HepG2 (cell line): ENCODE data around the gene ZNF829. TPM values are rescaled to one million over a fixed set of nuclear protein-coding genes. Genes with fewer than 3 reads are reported as not detected.

Source experiments
- ATAC-seq: fragments of 200-7000 bp; cut with Tn5 transposase; 3 replicates; pipeline ENCODE4 v1.9.1; 2020; ENCODE audit warnings: mild to moderate bottlenecking, moderate library complexity
- BruUV-seq: library from RNA; stranded (reverse); fragments of 400-500 nt; replicated peaks from 2 replicates; lab custom pipeline; 2021; lab: Mats Ljungman, UMichigan
- CTCF ChIA-PET: fragments of 300-600 bp; formaldehyde crosslinking; extraction: SDS; loops from one replicate; lab custom pipeline; 2021; ENCODE audit warnings: low total read pairs, inconsistent platforms, low intra/inter-chr PET ratio; lab: Yijun Ruan, JAX
- POLR2A ChIA-PET: fragments of 350-600 bp; sonication (Branson Sonifier 250); formaldehyde crosslinking; loops from one replicate; lab custom pipeline; 2020; ENCODE audit warnings: antibody characterized with exemption, inconsistent platforms; lab: Yijun Ruan, JAX
- DNase-seq: peaks from one replicate; pipeline ENCODE4 v3.0.0-alpha.2; 2015; ENCODE audit warnings: low spot score
- FAIRE-seq: peaks from 3 replicates; lab custom pipeline; 2011; peaks lifted over from hg19 to GRCh38; lab: Jason Lieb, UNC
- H2AFZ ChIP-seq: one replicate; pipeline ENCODE4 v1.6.1; 2011; ENCODE audit warnings: low read length, inconsistent platforms
- H3K27ac ChIP-seq: fragments of 300-600 bp; 3 replicates; pipeline ENCODE4 v1.8.0; 2011; ENCODE audit warnings: mixed run types, mild to moderate bottlenecking, mixed read lengths, low read length, inconsistent platforms; ENCODE audit not compliant: insufficient read depth; ENCODE audit errors: extremely low read length
- H3K27me3 ChIP-seq, 2 experiments: fragments of 200-600 bp in 1 of 2; 2 replicates in 1 of 2; 3 replicates in 1 of 2; pipeline versions ENCODE4 v1.6.0 to v1.8.0; 2011; ENCODE audit warnings: low read length in 2 of 2, mild to moderate bottlenecking in 2 of 2, moderate library complexity in 2 of 2, inconsistent platforms in 1 of 2; ENCODE audit not compliant: insufficient read depth in 2 of 2, control insufficient read depth in 1 of 2
- H3K36me3 ChIP-seq, 2 experiments: fragments of 200-600 bp in 1 of 2; replicated peaks in 1 of 2; 2 replicates in 1 of 2; 3 replicates in 1 of 2; pipeline versions ENCODE4 v1.5.1 to v1.8.0; 2011; ENCODE audit warnings: low read length in 2 of 2, inconsistent platforms in 1 of 2; ENCODE audit not compliant: insufficient read depth in 2 of 2, control insufficient read depth in 1 of 2
- H3K4me1 ChIP-seq: 2 replicates; pipeline ENCODE4 v1.5.1; 2012; ENCODE audit warnings: low read length, inconsistent platforms; ENCODE audit not compliant: insufficient read depth
- H3K4me2 ChIP-seq: 2 replicates; pipeline ENCODE4 v1.6.0; 2011; ENCODE audit warnings: low read depth, low read length, inconsistent platforms
- H3K4me3 ChIP-seq, 3 experiments: fragments of 200-600 bp in 1 of 3; sonication (generic), shearing (Covaris generic) in 1 of 3; replicated peaks in 1 of 3; 2 replicates each; pipeline ENCODE4 v1.5.1; 2011 to 2016; ENCODE audit warnings: low read length in 3 of 3, inconsistent platforms in 2 of 3, low read depth in 2 of 3, mild to moderate bottlenecking in 2 of 3, control low read depth in 1 of 3, mixed read lengths in 1 of 3; ENCODE audit not compliant: insufficient read depth in 1 of 3
- H3K79me2 ChIP-seq: one replicate; pipeline ENCODE4 v1.6.1; 2011; ENCODE audit warnings: low read length, inconsistent platforms; ENCODE audit not compliant: insufficient read depth
- H3K9ac ChIP-seq: 2 replicates; pipeline ENCODE4 v1.6.0; 2011; ENCODE audit warnings: mild to moderate bottlenecking, low read depth, low read length, inconsistent platforms; ENCODE audit not compliant: insufficient read depth
- H3K9me3 ChIP-seq: 2 replicates; pipeline ENCODE4 v1.5.1; 2012; ENCODE audit warnings: mild to moderate bottlenecking, low read length
- H4K20me1 ChIP-seq: 2 replicates; pipeline ENCODE4 v1.6.0; 2011; ENCODE audit warnings: inconsistent platforms, mild to moderate bottlenecking, low read length, moderate library complexity; ENCODE audit not compliant: insufficient read depth
- EHMT2 ChIP-seq: fragments of 200-600 bp; sonication (generic); IDR thresholded peaks from 2 replicates; pipeline ENCODE4 v1.7.0; 2017; ENCODE audit warnings: antibody characterized with exemption, low read depth, low read length, borderline replicate concordance
- HNF1A ChIP-seq, 2 experiments: sonication (generic) in 1 of 2; formaldehyde crosslinking in 1 of 2; IDR thresholded peaks; 2 replicates each; pipeline versions ENCODE4 v1.4.0 to v1.6.1; 2016 to 2020; ENCODE audit warnings: borderline replicate concordance in 1 of 2, low read depth in 1 of 2, mild to moderate bottlenecking in 1 of 2, missing genetic modification reagents in 1 of 2
- HOXD1 ChIP-seq: sonication (generic); formaldehyde crosslinking; IDR thresholded peaks from 2 replicates; pipeline ENCODE4 v1.5.0; 2020; ENCODE audit warnings: missing genetic modification reagents
- NFKB2 ChIP-seq: sonication (generic); formaldehyde crosslinking; IDR thresholded peaks from 2 replicates; pipeline ENCODE4 v1.4.0; 2020; ENCODE audit warnings: missing genetic modification reagents, borderline replicate concordance
- ZBTB26 ChIP-seq: IDR thresholded peaks from 2 replicates; pipeline ENCODE4 v1.6.1; 2016; ENCODE audit warnings: missing compliant biosample characterization, missing genetic modification reagents, borderline replicate concordance
- ZBTB8A ChIP-seq: sonication (generic); formaldehyde crosslinking; IDR thresholded peaks from 2 replicates; pipeline ENCODE4 v1.4.0; 2020; ENCODE audit warnings: mild to moderate bottlenecking, low read depth, missing genetic modification reagents, borderline replicate concordance
- ZNF274 ChIP-seq: sonication (generic); formaldehyde crosslinking; IDR thresholded peaks from 2 replicates; pipeline ENCODE4 v1.5.1; 2020; ENCODE audit warnings: mild to moderate bottlenecking, missing genetic modification reagents
- ZNF460 ChIP-seq: sonication (generic); formaldehyde crosslinking; IDR thresholded peaks from 2 replicates; pipeline ENCODE4 v1.5.1; 2020; ENCODE audit warnings: missing genetic modification reagents, mild to moderate bottlenecking, borderline replicate concordance
- ZNF772 ChIP-seq: sonication (generic); formaldehyde crosslinking; IDR thresholded peaks from 2 replicates; pipeline ENCODE4 v1.5.0; 2020; ENCODE audit warnings: mild to moderate bottlenecking, missing genetic modification reagents
- WGBS: methylation state at CpG from one replicate; pipeline ENCODE4 v1.1.6; 2017; ENCODE audit warnings: low lambda C conversion rate; 5-methylcytosine and 5-hydroxymethylcytosine counted together
- in situ Hi-C: cut with HindIII; loops from 2 replicates; pipeline ENCODE4 v1.10.0; 2017; ENCODE audit warnings: low pct_unique_long_range_greater_than_20kb; ENCODE audit not compliant: extremely low pct_ligation_motif_present
- intact Hi-C: fragments of 100-400 bp; cut with micrococcal nuclease; formaldehyde crosslinking; loops from one replicate; pipeline ENCODE4 v1.10.0; 2022; ENCODE audit not compliant: unreplicated experiment
- polyA plus RNA-seq, 8 experiments: library from polyadenylated mRNA; depleted of rRNA in 3 of 8; stranded (reverse) in 7 of 8; unstranded in 1 of 8; fragments of >200 nt; fragmentation: Illumina TruSeq in 4 of 8; extraction: Trizol in 4 of 8; gene quantifications; 2 replicates each; pipeline versions ENCODE4 v1.2.1 to v1.2.3, GENCODE V29; 2011 to 2016; ENCODE audit warnings: low read depth in 4 of 8, missing spikeins in 1 of 8, mixed read lengths in 1 of 8; ENCODE audit not compliant: insufficient read depth in 1 of 8
- total RNA-seq, 5 experiments: library from RNA; depleted of rRNA; stranded (reverse); fragments of >200 nt; fragmentation: Illumina TruSeq; extraction: Trizol; gene quantifications; 2 replicates each; pipeline ENCODE4 v1.2.3, GENCODE V29; 2016; ENCODE audit warnings: low read depth in 1 of 5

The ZNF829 gene
- total and polyA plus RNA-seq, 2 of the 13 experiments (the other 11 are each of a cell fraction or from before 2014, with no cell fraction given): 0.15 to 0.86 TPM

GRCh38 chr19:36876993-36877938 is 38.8 kb downstream of the ZNF829 start:
- BruUV-seq: no TSS peak
- ATAC-seq (no peak), DNase-seq (no peak), FAIRE-seq (no peak)
- H3K27me3 ChIP-seq: no peaks in the 10 kb centered on the region
- H3K4me3 ChIP-seq: no peak overlapping the region
- no peak overlapping the region for H2AFZ ChIP-seq
- no peak overlapping the region for H3K4me2 ChIP-seq
- no peak overlapping the region for H3K27ac ChIP-seq
- intact Hi-C loops: no loop called here
- TF ChIP-seq ZNF274 (CRISPR knock-in tag): peak; percentile 93
- TF ChIP-seq ZBTB8A (CRISPR knock-in tag): no peak
- H3K79me2 ChIP-seq: no peaks in the 10 kb centered on the region
- peaks cover 3 to 9% of the 10 kb centered on the region in 2 experiments; a peak in 3 of 5 replicates for H3K36me3 ChIP-seq
- POLR2A ChIA-PET: no interaction called here
- peaks cover 93% of the 10 kb centered on the region for H3K9me3 ChIP-seq
- no peaks in the 10 kb centered on the region for H3K4me1 ChIP-seq
- WGBS: 94% methylated on average over 10 of the region's 10 CpGs
- no peak overlapping the region for H3K9ac ChIP-seq
- CTCF ChIA-PET: no interaction called here
- no peaks in the 10 kb centered on the region for H4K20me1 ChIP-seq
- in situ Hi-C loops: no loop called here

DNA sequence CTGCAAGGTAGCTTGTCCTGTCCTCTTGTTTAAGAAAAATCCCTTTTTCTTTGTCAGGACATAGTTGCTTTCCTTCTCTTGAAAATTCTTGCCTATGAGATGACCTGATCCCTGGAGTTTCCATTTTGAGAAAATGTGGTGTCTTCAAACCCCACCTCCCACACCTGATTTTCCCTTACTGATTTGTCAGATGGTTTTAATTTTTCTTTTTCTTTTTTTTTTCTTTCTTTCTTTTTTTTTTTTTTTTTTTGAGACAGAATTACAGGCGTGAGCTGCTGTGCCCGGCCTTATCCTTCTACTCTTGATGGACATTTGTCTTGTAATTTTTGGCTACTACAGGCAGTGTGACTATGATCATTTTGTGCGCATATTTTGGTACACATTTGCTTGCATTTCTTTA is 64.2 kb downstream of the ZNF829 start:
- intact Hi-C loops: loop anchor here (5.0 kb wide), 1 partner anchor 80 kb away; the partner anchor contains the start of gene ZNF850
- no peak for ATAC-seq
- Histone ChIP-seq H3K36me3 (no peaks in the 10 kb centered on the region; a peak in 1 of 5 replicates), H3K27ac (no peak overlapping the region), H3K27me3 (peaks cover 0 to 4% of the 10 kb centered on the region in 2 experiments; a peak in 1 of 5 replicates), H3K4me1 (peaks cover 12% of the 10 kb centered on the region), H3K9ac (peak overlapping the region; percentile 89; the same call in 1 of the 2 replicates), H3K79me2 (peaks cover 6% of the 10 kb centered on the region), H3K4me3 (peak overlapping the region; percentile 88 to 98 (median 96)), H2AFZ (no peak overlapping the region), H3K9me3 (peaks cover 25% of the 10 kb centered on the region; the same call in 1 of the 2 replicates), H4K20me1 (no peaks in the 10 kb centered on the region), H3K4me2 (peak overlapping the region; percentile 89)
- CTCF ChIA-PET: no interaction called here
- DNase-seq: no peak
- BruUV-seq: no TSS peak
- POLR2A ChIA-PET: interaction anchor here (2.2 to 4.8 kb wide), 2 partner anchors 13 to 278 kb away, joined by 14 to 169 read pairs; partner anchors contain the start of genes ZNF529 and ZNF790
- in situ Hi-C loops: no loop called here
- 96% methylated on average over 3 of the region's 3 CpGs for WGBS
- no peak for FAIRE-seq
- no peak for TF ChIP-seq ZNF772 (CRISPR knock-in tag)
- TF ChIP-seq NFKB2 (CRISPR knock-in tag): no peak
- no peak for TF ChIP-seq ZNF460 (CRISPR knock-in tag)
- no peak for TF ChIP-seq ZBTB26 (CRISPR knock-in tag)
- no peak for TF ChIP-seq EHMT2
- TF ChIP-seq HNF1A (IDR thresholded peaks at IDR 0.05; ENCODE audit: low read depth): no peak
- TF ChIP-seq HNF1A (CRISPR knock-in tag; IDR thresholded peaks at IDR 0.05; ENCODE audit: borderline replicate concordance): no peak
- no peak for TF ChIP-seq HOXD1 (CRISPR knock-in tag)
